Adrenal gland (tissue), 5 donors: ENCODE data around the gene GLIS2.
A peak's percentile ranks its signal among the peaks of the same experiment; 100 is the strongest.

Experiments used
- POLR2A ChIP-seq, 2 donors: fragments of 450-650 bp; IDR thresholded peaks; one replicate each; pipeline ENCODE4 v1.6.1; 2017; ENCODE audit warnings: antibody characterized with exemption in 2 of 2, mild to moderate bottlenecking in 2 of 2, moderate library complexity in 1 of 2
- TF ChIP-seq, protein P1 (sequence below), 6 experiments: fragments of 450-650 bp in 4 of 6; fragments of 200-600 bp in 2 of 6; sonication (generic) in 1 of 6; IDR thresholded peaks; 1 replicate in 5 of 6; 2 replicates in 1 of 6; pipeline versions ENCODE4 v1.5.1 to v1.8.0; 2016 to 2021; ENCODE audit warnings: antibody characterized with exemption in 6 of 6, mild to moderate bottlenecking in 2 of 6, moderate library complexity in 1 of 6
- donor health status: DM: no; HTN: no; CAD: no.

DNA sequence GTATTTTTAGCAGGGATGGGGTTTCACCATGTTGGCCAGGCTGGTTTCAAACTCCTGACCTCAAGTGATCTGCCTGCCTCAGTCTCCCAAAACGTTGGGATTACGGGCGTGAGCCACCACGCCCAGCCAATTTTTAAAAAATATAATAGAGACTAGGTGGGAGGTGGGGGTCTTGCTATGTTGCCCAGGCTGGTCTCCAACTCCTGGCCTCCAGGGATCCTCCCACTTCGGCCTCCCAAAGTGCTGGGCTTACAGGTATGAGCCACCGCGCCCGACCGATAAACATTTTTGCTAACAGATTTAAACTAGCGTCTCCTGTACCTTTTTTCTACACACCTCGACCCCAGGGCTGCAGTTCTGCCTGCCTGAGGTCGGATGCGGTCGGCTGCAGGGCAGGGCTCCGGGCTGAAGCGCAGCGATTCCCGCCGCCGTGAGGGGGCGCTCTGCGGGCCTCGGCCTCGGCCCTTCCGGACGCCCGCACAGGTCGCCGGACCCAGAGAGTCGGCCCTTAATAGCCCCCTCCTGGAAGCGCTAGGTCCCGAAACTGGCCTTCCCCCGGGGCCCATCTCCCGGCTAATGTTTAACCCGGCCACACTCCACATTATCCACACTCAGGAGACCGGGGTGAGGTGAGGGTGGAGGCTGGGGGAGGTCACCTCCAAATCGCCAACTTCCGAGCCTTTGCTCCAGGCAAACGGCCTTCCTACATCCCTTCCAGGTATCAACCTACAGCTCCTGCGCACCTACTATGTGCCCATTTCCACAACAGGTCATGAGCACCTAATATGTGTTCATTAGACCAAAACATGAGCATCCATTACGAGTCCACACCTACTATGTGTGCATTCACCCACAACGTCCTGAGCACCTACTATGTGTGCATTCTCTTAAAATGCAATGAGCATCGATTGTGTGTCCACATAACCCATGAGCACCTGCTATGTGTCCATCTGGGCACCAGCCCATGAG is 2.0 kb upstream of the GLIS2 start:
- peak in 1 of 2 donors; percentile 32 for TF ChIP-seq POLR2A (IDR thresholded peaks at IDR 0.05)
- TF ChIP-seq, protein P1, sequence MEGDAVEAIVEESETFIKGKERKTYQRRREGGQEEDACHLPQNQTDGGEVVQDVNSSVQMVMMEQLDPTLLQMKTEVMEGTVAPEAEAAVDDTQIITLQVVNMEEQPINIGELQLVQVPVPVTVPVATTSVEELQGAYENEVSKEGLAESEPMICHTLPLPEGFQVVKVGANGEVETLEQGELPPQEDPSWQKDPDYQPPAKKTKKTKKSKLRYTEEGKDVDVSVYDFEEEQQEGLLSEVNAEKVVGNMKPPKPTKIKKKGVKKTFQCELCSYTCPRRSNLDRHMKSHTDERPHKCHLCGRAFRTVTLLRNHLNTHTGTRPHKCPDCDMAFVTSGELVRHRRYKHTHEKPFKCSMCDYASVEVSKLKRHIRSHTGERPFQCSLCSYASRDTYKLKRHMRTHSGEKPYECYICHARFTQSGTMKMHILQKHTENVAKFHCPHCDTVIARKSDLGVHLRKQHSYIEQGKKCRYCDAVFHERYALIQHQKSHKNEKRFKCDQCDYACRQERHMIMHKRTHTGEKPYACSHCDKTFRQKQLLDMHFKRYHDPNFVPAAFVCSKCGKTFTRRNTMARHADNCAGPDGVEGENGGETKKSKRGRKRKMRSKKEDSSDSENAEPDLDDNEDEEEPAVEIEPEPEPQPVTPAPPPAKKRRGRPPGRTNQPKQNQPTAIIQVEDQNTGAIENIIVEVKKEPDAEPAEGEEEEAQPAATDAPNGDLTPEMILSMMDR (IDR thresholded peaks at IDR 0.05) = peak; percentile 51 to 82 (median 70)
